GM19351 (cell line): ENCODE data around the gene EBF4.
"Not testable (repeated sequence)": the region's sequence is repeated elsewhere in the genome, so short reads cannot be mapped to it uniquely, and the experiment has no call there.

ENCODE experiments used
- ATAC-seq: cut with Tn5 transposase; IDR thresholded peaks from one replicate; pipeline ENCODE4 v1.9.1; 2021; ENCODE audit warnings: mild to moderate bottlenecking, moderate library complexity; ENCODE audit not compliant: unreplicated experiment

Gene EBF4

GRCh38 chr20:2807929-2808328 is 115.3 kb downstream of the EBF4 start:
- ATAC-seq, result not testable (repeated sequence)

GRCh38 chr20:2809690-2810089 is 117.1 kb downstream of the EBF4 start:
- no peak for ATAC-seq
